IMR-90 (cell line): ENCODE data around the gene FER1L5.

Experiments used
- CEBPB ChIP-seq: IDR thresholded peaks from 2 replicates; pipeline ENCODE4 v1.6.1; 2012; ENCODE audit warnings: low read depth, low read length, improper control_type of control experiment
- CHD1 ChIP-seq: IDR thresholded peaks from 2 replicates; pipeline ENCODE4 v1.6.1; 2012; ENCODE audit warnings: low read depth, low read length, improper control_type of control experiment
- FOS ChIP-seq: fragments of 150-350 bp; IDR thresholded peaks from 2 replicates; pipeline ENCODE4 v1.6.1; 2016; ENCODE audit warnings: low read depth, low read length
- MXI1 ChIP-seq: IDR thresholded peaks from 2 replicates; pipeline ENCODE4 v1.6.1; 2012; ENCODE audit warnings: low read depth, mild to moderate bottlenecking, low read length, moderate library complexity, borderline replicate concordance
- POLR2A ChIP-seq: IDR thresholded peaks from 2 replicates; pipeline ENCODE4 v1.6.1; 2012; ENCODE audit warnings: mild to moderate bottlenecking, low read depth, low read length
- RAD21 ChIP-seq: IDR thresholded peaks from 2 replicates; pipeline ENCODE4 v1.6.1; 2012; ENCODE audit warnings: low read length, improper control_type of control experiment
- RCOR1 ChIP-seq: IDR thresholded peaks from 2 replicates; pipeline ENCODE4 v1.6.1; 2012; ENCODE audit warnings: mild to moderate bottlenecking, low read length, improper control_type of control experiment; ENCODE audit not compliant: insufficient replicate concordance
- RFX5 ChIP-seq: IDR thresholded peaks from 2 replicates; pipeline ENCODE4 v1.8.0; 2012; ENCODE audit warnings: low read depth, mild to moderate bottlenecking, low read length, moderate library complexity
- SMC3 ChIP-seq: fragments of 150-350 bp; IDR thresholded peaks from 2 replicates; pipeline ENCODE4 v1.6.1; 2016; ENCODE audit warnings: low read depth, mild to moderate bottlenecking, antibody characterized with exemption, low read length, moderate library complexity
- TF ChIP-seq, protein P1 (sequence below): conservative IDR thresholded peaks from 2 replicates; pipeline ENCODE4 v1.5.1; 2012; ENCODE audit warnings: mild to moderate bottlenecking, low read depth, low read length, improper control_type of control experiment
- TF ChIP-seq, protein P2 (sequence below): fragments of 150-350 bp; IDR thresholded peaks from 2 replicates; pipeline ENCODE4 v1.6.1; 2017; ENCODE audit warnings: mild to moderate bottlenecking, antibody characterized with exemption, low read length, low read depth

DNA sequence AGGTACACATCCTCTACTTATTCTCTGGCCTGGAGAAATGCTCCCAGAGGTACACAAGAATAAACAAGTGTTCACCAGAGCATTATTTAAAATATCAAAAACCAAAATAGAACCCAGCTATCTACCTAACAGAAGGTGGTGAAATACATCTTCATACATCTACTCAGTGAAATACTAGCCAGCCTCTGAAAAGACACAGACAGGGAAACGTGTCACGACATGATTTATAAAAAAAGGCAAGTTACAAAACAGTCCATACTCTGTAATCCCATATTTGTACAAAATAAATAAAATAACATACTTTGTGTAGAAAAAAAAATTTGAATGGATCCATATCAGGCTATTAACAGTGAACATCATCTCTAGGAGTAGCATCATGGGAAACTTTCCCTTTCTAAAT lies 42.6 kb upstream of the FER1L5 start:
- TF ChIP-seq FOS (no peak), RAD21 (no peak), MXI1 (no peak), CEBPB (no peak), RCOR1 (no peak), POLR2A (no peak), CHD1 (no peak), SMC3 (no peak), RFX5 (no peak)
- TF ChIP-seq, protein P1, sequence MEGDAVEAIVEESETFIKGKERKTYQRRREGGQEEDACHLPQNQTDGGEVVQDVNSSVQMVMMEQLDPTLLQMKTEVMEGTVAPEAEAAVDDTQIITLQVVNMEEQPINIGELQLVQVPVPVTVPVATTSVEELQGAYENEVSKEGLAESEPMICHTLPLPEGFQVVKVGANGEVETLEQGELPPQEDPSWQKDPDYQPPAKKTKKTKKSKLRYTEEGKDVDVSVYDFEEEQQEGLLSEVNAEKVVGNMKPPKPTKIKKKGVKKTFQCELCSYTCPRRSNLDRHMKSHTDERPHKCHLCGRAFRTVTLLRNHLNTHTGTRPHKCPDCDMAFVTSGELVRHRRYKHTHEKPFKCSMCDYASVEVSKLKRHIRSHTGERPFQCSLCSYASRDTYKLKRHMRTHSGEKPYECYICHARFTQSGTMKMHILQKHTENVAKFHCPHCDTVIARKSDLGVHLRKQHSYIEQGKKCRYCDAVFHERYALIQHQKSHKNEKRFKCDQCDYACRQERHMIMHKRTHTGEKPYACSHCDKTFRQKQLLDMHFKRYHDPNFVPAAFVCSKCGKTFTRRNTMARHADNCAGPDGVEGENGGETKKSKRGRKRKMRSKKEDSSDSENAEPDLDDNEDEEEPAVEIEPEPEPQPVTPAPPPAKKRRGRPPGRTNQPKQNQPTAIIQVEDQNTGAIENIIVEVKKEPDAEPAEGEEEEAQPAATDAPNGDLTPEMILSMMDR: no peak
- TF ChIP-seq, protein P2, sequence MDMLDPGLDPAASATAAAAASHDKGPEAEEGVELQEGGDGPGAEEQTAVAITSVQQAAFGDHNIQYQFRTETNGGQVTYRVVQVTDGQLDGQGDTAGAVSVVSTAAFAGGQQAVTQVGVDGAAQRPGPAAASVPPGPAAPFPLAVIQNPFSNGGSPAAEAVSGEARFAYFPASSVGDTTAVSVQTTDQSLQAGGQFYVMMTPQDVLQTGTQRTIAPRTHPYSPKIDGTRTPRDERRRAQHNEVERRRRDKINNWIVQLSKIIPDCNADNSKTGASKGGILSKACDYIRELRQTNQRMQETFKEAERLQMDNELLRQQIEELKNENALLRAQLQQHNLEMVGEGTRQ: no peak
